NCI-H1417 treated with DMSO at 0.1 percent for 48 hours (cell line): ENCODE data around the gene WDR75.
A peak's percentile ranks its signal among the peaks of the same experiment; 100 is the strongest.
"Not testable (repeated sequence)": the region's sequence is repeated elsewhere in the genome, so short reads cannot be mapped to it uniquely, and the experiment has no call there.

Experiments used
- DNase-seq: peaks from one replicate; lab custom pipeline; 2025; lab: John Stamatoyannopoulos, UW

Gene WDR75

DNA sequence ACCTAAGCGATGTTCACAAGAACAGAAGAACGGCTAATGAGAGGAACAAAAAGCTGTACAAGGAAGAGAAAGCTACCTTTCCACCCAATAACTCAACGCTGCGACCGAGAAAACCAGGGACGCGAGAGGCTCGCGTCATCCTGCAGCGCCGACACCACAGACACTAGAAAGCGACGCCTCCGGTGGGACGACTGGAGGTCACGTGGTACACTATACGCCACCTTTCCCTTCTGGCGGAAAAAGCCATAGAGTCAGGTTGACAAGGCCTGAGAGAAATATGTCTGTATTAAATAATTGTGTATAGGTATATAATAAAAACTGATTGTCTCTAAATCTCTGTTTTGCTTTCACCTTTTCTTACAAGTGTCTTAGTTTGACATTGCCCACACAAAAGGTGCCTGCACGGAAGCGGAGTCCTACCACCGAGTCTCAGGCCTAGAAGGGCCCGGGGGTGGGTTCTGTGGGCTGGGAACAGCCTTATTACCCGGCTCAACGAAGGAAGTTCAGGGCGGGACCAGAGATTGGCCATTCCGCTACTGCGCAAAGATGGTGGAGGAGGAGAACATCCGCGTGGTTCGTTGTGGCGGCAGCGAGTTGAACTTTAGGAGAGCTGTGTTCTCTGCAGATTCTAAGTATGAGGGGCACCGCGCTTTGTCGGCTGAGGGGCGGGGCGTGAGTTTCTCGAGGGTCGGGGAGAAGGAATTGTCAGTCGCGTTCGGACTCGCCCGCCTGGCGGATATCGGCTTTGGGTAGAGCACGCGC, at the start of gene WDR75:
Gene WDR75 (plus strand): TSS at position 528 of the 762 bp plus-strand sequence. CDS start 19 bp downstream, at position 547.
- DNase-seq, result peak; percentile 90

DNA sequence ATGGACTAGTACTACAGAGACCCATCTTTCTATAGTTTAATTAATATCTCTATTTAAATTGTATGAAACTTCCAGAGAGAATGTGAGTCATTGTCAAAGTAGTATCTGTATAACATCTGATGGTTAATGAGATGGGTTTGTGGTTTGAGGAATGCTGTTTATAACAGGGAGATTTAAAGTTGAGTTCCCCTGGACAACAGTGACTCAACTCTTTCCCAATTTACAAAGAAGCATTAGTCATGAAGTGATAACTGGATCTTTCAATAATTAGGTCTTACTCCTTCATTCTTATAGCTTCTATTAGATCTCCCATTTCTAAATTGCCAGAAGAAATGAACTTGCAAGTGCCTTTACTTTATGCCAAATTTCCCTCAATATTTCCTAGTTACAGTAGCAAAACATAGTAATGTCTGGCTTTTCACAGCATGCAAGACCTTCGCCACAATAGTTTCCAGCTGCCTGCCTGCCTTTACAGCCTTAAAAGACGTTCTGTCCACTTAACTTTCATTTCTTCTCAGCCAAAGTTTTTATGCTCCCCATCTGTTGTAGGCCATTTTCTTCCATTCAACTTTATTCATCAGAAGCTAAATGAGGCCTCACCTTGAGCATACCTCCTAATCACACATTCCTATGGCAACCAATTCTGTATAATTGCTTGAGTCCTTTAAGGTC, 47.7 kb upstream of the WDR75 start:
- no peak for DNase-seq

DNA sequence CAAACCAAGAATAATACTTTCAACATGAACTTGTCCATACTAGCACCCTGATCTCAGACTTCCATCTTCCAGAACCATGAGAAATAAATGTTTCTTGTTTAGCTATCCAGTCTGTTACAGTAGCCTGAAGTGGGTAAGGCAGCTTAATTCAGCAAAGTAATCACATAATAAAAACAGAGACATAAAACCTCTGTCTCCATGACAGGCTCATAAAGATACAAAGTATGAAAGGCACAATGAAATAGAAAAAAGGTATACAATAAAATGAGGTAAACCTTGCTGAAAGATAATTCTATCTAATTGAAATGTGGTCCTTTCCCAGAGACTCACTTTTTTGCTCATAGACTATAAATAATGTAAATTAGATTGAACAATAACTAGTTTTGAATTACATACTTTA, 46.7 kb upstream of the WDR75 start:
- no peak for DNase-seq

GRCh38 chr2:189402932-189403331, 38.3 kb upstream of the WDR75 start:
- no peak for DNase-seq

- no peak for DNase-seq
Measured at GRCh38 chr2:189406586-189407233, 34.6 kb upstream of the WDR75 start.

- DNase-seq, result no peak
Measured at GRCh38 chr2:189407281-189408209, 33.7 kb upstream of the WDR75 start.

DNA sequence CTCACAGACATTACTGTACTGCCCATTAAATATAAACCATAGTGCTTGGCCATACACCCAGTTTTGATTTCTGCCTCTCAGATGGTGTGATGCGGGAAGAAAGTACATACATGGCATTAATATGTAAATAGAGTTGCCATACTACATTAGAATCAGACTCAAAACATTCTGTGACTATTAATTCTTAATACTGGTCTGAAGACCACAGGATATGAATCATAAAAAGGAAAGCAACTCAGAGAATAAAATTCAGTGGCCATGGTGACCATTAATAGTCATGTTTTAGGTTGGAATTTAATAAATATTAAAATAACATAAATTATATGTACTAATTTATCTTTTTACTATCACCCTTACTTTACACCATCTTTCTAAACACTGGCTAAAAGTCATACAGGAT, 33.0 kb upstream of the WDR75 start:
- DNase-seq, result no peak

GRCh38 chr2:189409131-189409530, 32.1 kb upstream of the WDR75 start:
- no peak for DNase-seq

DNA sequence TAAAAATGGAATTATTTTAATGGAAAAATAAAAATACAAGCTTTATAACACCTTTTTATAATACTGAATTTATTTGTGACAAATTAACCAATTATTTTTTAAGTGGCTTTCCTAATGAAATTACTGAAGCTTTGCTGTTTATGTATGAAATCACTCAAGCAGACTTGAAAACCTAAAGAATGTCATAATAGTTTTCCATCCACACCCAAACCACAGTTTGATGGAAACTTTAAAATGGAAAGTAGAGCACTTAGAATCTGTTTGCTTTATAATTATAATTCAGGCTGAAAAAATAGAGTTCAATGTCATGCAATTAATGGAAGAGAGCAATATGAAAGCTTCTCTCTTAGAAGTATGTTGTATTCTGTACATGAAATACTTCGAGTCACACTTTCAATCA, 31.6 kb upstream of the WDR75 start:
- DNase-seq, result no peak

DNA sequence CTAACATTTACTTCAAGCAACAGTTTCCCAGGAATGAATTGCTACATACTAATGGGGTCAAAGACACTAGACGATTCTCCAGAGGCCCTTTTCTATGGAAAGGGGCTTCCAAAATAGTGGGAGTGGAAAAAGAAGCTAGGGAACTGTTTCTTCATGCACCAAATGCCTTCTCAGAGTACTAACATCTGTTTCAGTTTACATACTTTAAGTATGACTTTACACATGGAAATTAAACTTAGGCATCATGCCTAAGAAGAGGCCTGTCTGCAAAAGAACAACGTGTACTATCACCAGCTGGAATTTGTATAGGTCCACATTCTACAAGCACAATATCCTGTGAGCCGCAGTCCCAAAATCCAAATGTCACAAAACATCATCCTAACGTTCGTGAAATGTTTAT, 29.4 kb upstream of the WDR75 start:
- DNase-seq, result no peak

GRCh38 chr2:189412330-189412953, 28.8 kb upstream of the WDR75 start:
- no peak for DNase-seq

DNA sequence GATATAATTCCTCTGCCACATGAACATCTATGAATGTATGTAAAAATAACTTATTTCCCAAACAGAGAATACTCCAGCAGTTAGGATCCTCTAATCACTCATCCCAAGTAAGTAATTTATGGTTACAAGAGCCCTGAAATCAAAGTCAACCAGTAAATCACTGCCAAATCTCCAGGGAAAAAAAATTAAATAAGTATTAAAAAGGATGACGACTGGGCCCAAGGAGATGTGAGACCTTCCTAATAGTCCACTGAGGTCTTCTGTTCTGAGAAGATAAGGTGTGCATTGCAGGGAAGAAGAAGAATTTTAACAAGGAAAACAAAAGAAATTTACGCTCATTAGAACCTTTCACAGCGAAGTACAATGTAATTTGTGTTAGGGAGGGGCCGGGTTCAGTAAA, 28.0 kb upstream of the WDR75 start:
- DNase-seq, result no peak

- no peak for DNase-seq
Measured at GRCh38 chr2:189421644-189422043, 19.6 kb upstream of the WDR75 start.

GRCh38 chr2:189424961-189425360, 16.3 kb upstream of the WDR75 start:
- no peak for DNase-seq

DNA sequence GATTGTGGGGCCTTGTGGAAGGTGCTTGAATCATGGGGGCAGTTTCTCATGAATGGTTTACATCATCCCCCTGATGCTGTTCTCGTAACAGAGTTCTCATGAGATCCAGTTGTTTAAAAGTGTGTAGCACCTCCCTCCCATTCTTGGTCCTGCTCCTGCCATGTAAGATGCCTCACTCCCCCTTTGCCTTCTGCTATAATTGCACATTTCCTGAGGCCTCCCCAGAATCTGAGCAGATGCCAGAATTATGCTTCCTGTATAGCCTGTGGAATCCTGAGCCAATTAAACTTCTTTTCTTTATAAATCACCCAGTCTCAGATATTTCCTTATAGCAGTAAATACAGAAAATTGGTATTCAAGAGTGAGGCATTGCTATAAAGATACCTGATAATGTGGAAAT, 15.6 kb upstream of the WDR75 start:
- DNase-seq, result no peak

- no peak for DNase-seq
Measured at GRCh38 chr2:189426886-189427285, 14.4 kb upstream of the WDR75 start.

DNA sequence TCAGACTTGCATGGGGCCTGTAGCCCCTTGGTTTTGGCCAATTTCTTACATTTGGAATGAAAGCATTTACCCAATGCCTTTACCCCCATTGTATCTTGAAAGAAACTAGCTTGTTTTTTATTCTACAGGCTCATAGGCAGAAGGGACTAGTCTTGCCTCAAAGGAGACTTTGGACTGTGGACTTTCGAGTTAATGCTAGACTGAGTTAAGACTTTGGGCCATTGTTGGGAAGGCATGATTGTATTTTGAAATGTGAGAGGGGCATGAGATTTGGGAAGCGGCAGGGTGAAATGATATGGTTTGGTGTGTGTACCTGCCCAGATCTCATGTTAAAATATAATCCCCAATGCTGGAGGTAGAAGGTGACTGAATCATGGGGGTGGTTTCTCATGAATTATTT, 13.4 kb upstream of the WDR75 start:
- DNase-seq, result no peak

DNA sequence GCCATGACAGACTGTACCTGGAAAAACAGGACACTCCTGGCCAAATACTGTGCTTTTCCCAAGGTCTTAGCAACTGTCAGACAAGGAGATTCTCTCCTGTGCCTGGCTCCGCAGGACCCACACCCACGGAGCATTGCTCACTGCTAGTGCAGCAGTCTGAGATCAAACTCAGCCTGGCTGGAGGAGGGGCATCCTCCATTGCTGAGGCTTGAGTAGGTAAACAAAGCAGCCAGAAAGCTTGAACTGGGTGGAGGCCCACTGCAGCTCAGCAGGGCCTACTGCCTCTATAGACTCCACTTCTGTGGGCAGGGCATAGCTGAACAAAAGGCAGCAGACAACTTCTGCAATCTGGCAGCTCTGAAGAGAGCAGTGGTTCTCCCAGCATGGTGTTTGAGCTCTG, 10.8 kb upstream of the WDR75 start:
- not testable (repeated sequence) for DNase-seq

DNA sequence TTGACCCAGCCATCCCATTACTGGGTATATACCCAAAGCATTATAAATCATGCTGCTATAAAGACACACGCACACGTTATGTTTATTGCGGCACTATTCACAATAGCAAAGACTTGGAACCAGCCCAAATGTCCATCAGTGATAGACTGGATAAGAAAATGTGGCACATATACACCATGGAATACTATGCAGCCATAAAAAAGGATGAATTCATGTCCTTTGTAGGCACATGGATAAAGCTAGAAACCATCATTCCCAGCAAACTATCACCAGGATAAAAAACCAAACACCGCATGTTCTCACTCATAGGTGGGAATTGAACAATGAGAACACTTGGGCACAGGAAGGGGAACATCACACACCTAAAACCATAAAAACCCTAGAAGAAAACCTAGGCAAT, 5.5 kb upstream of the WDR75 start:
- DNase-seq, result not testable (repeated sequence)

DNA sequence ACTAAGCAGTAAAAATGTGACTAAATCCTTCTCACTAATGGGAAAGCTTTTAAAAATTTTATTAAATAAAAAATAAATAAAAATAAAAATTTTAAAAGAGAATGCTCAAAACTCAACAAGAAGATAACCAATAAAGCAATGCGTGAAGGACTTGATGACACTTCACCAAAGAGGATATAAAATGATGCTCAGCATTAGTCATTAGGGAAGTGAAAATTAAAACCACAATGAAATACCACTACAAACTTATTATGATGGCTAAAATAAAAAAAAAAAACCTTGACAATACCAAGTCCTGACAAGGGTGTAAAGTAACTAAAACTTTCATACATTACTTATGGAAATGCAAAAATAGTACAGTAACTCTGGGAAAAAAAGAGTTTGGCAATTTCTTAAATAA, 3.3 kb upstream of the WDR75 start:
- DNase-seq, result no peak

DNA sequence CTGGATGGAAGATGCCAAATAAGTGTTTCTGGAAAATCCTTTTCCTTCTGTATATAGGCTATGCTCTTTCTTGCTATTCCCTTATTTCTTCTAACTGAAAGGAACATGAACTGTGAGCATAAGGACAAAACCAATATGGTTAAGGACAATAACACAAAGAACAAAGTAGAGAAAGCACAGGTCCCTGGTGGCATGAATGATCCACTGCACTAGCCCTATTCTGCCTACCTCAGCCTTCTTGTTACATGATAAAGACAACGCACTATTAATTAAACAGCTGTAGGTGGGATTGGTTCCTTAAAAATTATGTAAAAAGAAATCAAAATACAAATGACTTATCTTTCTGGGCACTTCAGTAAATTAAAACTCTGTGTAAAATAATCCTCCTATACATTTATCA, 1.9 kb upstream of the WDR75 start:
- no peak for DNase-seq

DNA sequence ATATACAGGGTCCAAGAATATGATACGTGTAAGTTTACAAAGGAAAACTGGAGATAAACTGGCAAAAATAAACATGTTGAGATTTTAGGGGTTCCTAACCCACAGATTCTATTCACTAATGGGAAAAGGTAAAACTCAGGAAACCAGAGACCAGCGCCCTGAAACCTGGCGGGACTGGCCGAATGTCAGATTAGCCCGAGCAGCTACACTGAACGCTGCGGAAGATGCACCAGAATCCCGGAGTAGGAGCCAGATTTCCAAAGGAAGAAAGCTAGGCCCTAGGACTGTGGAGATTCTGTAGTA, 679 bp upstream of the WDR75 start:
- no peak for DNase-seq
